PC-3 (cell line): ENCODE measurements around the gene POU4F3. TPM values are rescaled to one million over a fixed set of nuclear protein-coding genes. Genes with fewer than 3 reads are reported as not detected.

Source experiments
- ATAC-seq: fragments of 200-7000 bp; cut with Tn5 transposase; 2 replicates; pipeline ENCODE4 v1.9.1; 2020; ENCODE audit warnings: mild to moderate bottlenecking, moderate library complexity
- BruUV-seq: library from RNA; stranded (reverse); fragments of 400-500 nt; replicated peaks from 2 replicates; lab custom pipeline; 2021; lab: Mats Ljungman, UMichigan
- CTCF ChIA-PET: fragments of 300-600 bp; sonication (Branson Sonifier 250); formaldehyde crosslinking; loops from one replicate; lab custom pipeline; 2022; ENCODE audit warnings: antibody characterized with exemption; lab: Charles Lee
- POLR2A ChIA-PET: fragments of 300-600 bp; sonication (Branson Sonifier 250); formaldehyde crosslinking; loops from one replicate; lab custom pipeline; 2022; ENCODE audit warnings: antibody characterized with exemption; ENCODE audit not compliant: unreplicated experiment; lab: Charles Lee
- DNase-seq: peaks from one replicate; pipeline ENCODE4 v3.0.0-alpha.2; 2015
- H2AFZ ChIP-seq: fragments of 300-600 bp; sonication (generic); 2 replicates; pipeline ENCODE4 v1.6.0; 2016; ENCODE audit warnings: antibody characterized with exemption, low read length
- H3F3A ChIP-seq: fragments of 300-600 bp; sonication (generic); one replicate; pipeline ENCODE4 v1.6.0; 2017; ENCODE audit warnings: antibody characterized with exemption, low read length, control low read depth, mild to moderate bottlenecking; ENCODE audit not compliant: unreplicated experiment
- H3K27ac ChIP-seq: fragments of 300-600 bp; sonication (generic); 2 replicates; pipeline ENCODE4 v1.5.1; 2016; ENCODE audit warnings: mild to moderate bottlenecking, low read length
- H3K27me3 ChIP-seq: fragments of 300-600 bp; sonication (generic); 2 replicates; pipeline ENCODE4 v1.6.1; 2016; ENCODE audit warnings: low read length, mixed read lengths
- H3K36me3 ChIP-seq: fragments of 300-600 bp; sonication (generic); 2 replicates; pipeline ENCODE4 v1.6.1; 2016; ENCODE audit warnings: low read depth, mixed run types, low read length, mixed read lengths
- H3K4me1 ChIP-seq: fragments of 300-600 bp; sonication (generic); 2 replicates; pipeline ENCODE4 v1.5.1; 2016; ENCODE audit warnings: low read length; ENCODE audit not compliant: insufficient read depth
- H3K4me2 ChIP-seq: fragments of 300-600 bp; sonication (generic); 2 replicates; pipeline ENCODE4 v1.6.0; 2016; ENCODE audit warnings: low read length
- H3K4me3 ChIP-seq: fragments of 300-600 bp; sonication (generic); 2 replicates; pipeline ENCODE4 v1.5.1; 2016; ENCODE audit warnings: mild to moderate bottlenecking, low read length, mixed read lengths
- H3K79me2 ChIP-seq: fragments of 300-600 bp; sonication (generic); 2 replicates; pipeline ENCODE4 v1.6.1; 2017; ENCODE audit warnings: low read length, mixed read lengths
- H3K9ac ChIP-seq: fragments of 300-600 bp; sonication (generic); 2 replicates; pipeline ENCODE4 v1.6.0; 2016; ENCODE audit warnings: mild to moderate bottlenecking, low read length
- H3K9me2 ChIP-seq: fragments of 300-600 bp; sonication (generic); replicated peaks from 2 replicates; pipeline ENCODE4 v1.6.1; 2016; ENCODE audit warnings: mixed run types, low read length, mixed read lengths
- H3K9me3 ChIP-seq: fragments of 300-600 bp; sonication (generic); 2 replicates; pipeline ENCODE4 v1.6.1; 2016; ENCODE audit warnings: low read length, mixed read lengths
- H4K20me1 ChIP-seq: fragments of 300-600 bp; sonication (generic); 2 replicates; pipeline ENCODE4 v1.6.1; 2016; ENCODE audit warnings: low read length, mixed read lengths
- EZH2 ChIP-seq: fragments of 300-600 bp; sonication (generic); IDR thresholded peaks from one replicate; pipeline ENCODE4 v1.6.1; 2017; ENCODE audit warnings: antibody characterized with exemption, mild to moderate bottlenecking, low read length; ENCODE audit not compliant: unreplicated experiment
- EZH2phosphoT487 ChIP-seq: fragments of 300-600 bp; sonication (generic); IDR thresholded peaks from 2 replicates; pipeline ENCODE4 v1.6.1; 2018; ENCODE audit warnings: mild to moderate bottlenecking, antibody characterized with exemption, low read length, borderline replicate concordance
- intact Hi-C: fragments of 100-400 bp; cut with micrococcal nuclease; formaldehyde crosslinking; loops from 2 replicates; pipeline ENCODE4 v1.9.0; 2023
- total RNA-seq: library from RNA; depleted of rRNA; stranded (reverse); fragments of >200 nt; gene quantifications from 2 replicates; pipeline ENCODE4 v1.2.3, GENCODE V29; 2014
- TF ChIP-seq, protein P1 (sequence below): fragments of 300-600 bp; sonication (generic); conservative IDR thresholded peaks from 2 replicates; pipeline ENCODE4 v1.5.1; 2017; ENCODE audit warnings: antibody characterized with exemption, low read depth, mild to moderate bottlenecking, low read length

Gene POU4F3
- total RNA-seq, 1 experiment from 2014 or later, result not detected

DNA sequence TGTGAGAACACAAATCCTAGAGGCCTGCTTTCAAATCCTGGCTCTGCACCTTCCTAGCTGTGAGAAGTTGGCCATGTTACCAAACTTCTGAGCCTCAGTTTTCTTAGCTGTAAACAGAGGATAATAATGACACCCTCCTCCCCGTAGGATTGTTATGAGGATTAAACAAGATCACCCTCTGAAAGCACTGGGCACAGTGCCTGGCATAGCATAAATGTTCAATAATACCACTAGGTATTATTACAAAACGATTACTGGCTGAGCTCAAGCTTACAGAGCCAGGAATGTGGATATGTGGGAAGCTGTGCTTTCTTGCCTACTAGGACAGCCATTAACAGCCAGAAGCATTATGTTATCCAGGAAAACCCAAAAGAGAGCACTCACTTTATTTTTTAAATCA is 30.8 kb upstream of the POU4F3 start:
- DNase-seq (no peak), ATAC-seq (no peak)
- intact Hi-C loops, result no loop called here
- Histone ChIP-seq H3K36me3 (no peaks in the 10 kb centered on the region), H3K27ac (no peak overlapping the region), H3K9me2 (no peaks in the 10 kb centered on the region), H3K27me3 (no peaks in the 10 kb centered on the region), H3K4me2 (no peak overlapping the region), H3K9me3 (no peaks in the 10 kb centered on the region), H3F3A (no peaks in the 10 kb centered on the region), H3K4me3 (no peak overlapping the region), H3K9ac (no peak overlapping the region), H3K79me2 (no peaks in the 10 kb centered on the region), H3K4me1 (peaks cover 3% of the 10 kb centered on the region; the same call in 1 of the 2 replicates), H2AFZ (no peak overlapping the region), H4K20me1 (no peaks in the 10 kb centered on the region)
- ChIA-PET POLR2A (no interaction called here), CTCF (no interaction called here)
- TF ChIP-seq EZH2, result no peak
- TF ChIP-seq EZH2phosphoT487, result no peak
- TF ChIP-seq, protein P1, sequence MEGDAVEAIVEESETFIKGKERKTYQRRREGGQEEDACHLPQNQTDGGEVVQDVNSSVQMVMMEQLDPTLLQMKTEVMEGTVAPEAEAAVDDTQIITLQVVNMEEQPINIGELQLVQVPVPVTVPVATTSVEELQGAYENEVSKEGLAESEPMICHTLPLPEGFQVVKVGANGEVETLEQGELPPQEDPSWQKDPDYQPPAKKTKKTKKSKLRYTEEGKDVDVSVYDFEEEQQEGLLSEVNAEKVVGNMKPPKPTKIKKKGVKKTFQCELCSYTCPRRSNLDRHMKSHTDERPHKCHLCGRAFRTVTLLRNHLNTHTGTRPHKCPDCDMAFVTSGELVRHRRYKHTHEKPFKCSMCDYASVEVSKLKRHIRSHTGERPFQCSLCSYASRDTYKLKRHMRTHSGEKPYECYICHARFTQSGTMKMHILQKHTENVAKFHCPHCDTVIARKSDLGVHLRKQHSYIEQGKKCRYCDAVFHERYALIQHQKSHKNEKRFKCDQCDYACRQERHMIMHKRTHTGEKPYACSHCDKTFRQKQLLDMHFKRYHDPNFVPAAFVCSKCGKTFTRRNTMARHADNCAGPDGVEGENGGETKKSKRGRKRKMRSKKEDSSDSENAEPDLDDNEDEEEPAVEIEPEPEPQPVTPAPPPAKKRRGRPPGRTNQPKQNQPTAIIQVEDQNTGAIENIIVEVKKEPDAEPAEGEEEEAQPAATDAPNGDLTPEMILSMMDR, result no peak
- no TSS peak for BruUV-seq

DNA sequence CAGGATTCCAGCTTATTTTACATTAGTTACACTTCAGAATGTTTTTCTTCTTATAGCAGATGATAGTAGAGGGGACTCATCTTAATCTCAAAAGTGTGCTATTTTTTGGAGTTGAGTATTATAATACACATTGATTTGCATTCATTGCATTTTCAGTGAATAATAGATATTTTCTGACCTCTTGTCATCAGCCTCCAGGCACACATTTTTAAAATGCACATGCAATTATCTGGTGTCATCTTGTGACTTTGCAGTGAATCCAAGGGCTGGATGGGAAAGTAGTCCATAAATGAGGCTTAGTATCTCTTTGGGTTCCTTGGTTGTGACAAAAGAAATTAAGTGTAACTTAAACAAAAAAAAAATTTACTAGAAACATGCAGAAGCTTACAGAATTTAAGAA is 28.1 kb upstream of the POU4F3 start:
- ChIA-PET CTCF (no interaction called here), POLR2A (no interaction called here)
- Histone ChIP-seq H3F3A (no peaks in the 10 kb centered on the region), H4K20me1 (no peaks in the 10 kb centered on the region), H3K79me2 (no peaks in the 10 kb centered on the region), H3K9ac (no peak overlapping the region), H2AFZ (no peak overlapping the region), H3K4me1 (peaks cover 3% of the 10 kb centered on the region; the same call in 1 of the 2 replicates), H3K4me3 (no peak overlapping the region), H3K9me3 (no peaks in the 10 kb centered on the region), H3K9me2 (no peaks in the 10 kb centered on the region), H3K36me3 (no peaks in the 10 kb centered on the region), H3K27ac (no peak overlapping the region), H3K27me3 (peaks cover 5% of the 10 kb centered on the region; the same call in 1 of the 2 replicates), H3K4me2 (no peak overlapping the region)
- no TSS peak for BruUV-seq
- intact Hi-C loops, result no loop called here
- ATAC-seq, result no peak
- TF ChIP-seq EZH2phosphoT487, result no peak
- TF ChIP-seq, protein P1, result no peak
- DNase-seq, result no peak

DNA sequence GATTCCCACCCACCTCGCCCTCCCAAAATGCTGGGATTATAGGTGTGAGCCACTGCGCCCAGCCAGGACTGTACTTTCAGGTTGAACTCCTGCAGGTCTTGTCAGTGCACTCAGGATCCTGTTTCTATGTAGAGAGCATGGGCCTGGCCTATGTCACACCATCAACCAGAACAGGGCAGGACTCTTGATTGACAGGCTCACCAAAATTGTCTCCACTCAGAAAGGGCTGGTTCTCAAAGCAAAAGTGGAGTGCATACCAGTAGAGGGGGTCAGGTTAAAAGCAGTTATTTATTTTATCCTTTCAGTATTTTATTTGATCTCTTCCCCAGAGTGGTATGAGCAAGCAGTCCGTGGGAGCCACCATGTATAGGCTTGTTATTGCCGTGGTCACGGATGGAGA is 27.4 kb upstream of the POU4F3 start:
- peaks cover 5% of the 10 kb centered on the region; the same call in 1 of the 2 replicates for H3K27me3 ChIP-seq
- no peak for DNase-seq
- intact Hi-C loops, result no loop called here
- TF ChIP-seq, protein P1, result no peak
- no peak for TF ChIP-seq EZH2
- TF ChIP-seq EZH2phosphoT487, result no peak
- CTCF ChIA-PET, result no interaction called here
- no peak overlapping the region for H3K27ac ChIP-seq
- POLR2A ChIA-PET, result interaction anchor here (0.7 kb wide), 1 partner anchor 49 kb away, joined by 4 read pairs; no protein-coding TSS in a partner anchor
- H3K4me1 ChIP-seq, result peaks cover 3% of the 10 kb centered on the region; the same call in 1 of the 2 replicates
- ATAC-seq, result peak; percentile 31
- no peaks in the 10 kb centered on the region for H3K79me2 ChIP-seq
- no peaks in the 10 kb centered on the region for H3K36me3 ChIP-seq
- H3K4me3 ChIP-seq, result no peak overlapping the region
- no peak overlapping the region for H3K9ac ChIP-seq
- H2AFZ ChIP-seq, result no peak overlapping the region
- no peaks in the 10 kb centered on the region for H3K9me2 ChIP-seq
- no peak overlapping the region for H3K4me2 ChIP-seq
- no peaks in the 10 kb centered on the region for H3F3A ChIP-seq
- H3K9me3 ChIP-seq, result no peaks in the 10 kb centered on the region
- no TSS peak for BruUV-seq
- H4K20me1 ChIP-seq, result no peaks in the 10 kb centered on the region
